T-helper 2 cell treated with Interferon-gamma antibody and Interleukin-4, amounts not matched to agents 100 ng/mL and 5 ng/mL, for 36 hours (primary cell): ENCODE data around the gene PEX5. TPM values are rescaled to one million over a fixed set of nuclear protein-coding genes. Genes with fewer than 3 reads are reported as not detected.

Experiments
- intact Hi-C: fragments of 100-400 bp; cut with micrococcal nuclease; formaldehyde crosslinking; loops from one replicate; pipeline ENCODE4 v1.15.1; 2023
- total RNA-seq: library from RNA; stranded (reverse); gene quantifications from 2 replicates; pipeline ENCODE4 v1.2.3, GENCODE V29; 2022

Gene PEX5
- 16.7 and 17.6 TPM in 2 replicates for total RNA-seq

- intact Hi-C loops, result loop anchor here (1.0 to 5.0 kb wide), 3 partner anchors 47 to 893 kb away; partner anchors contain the start of genes NECAP1 and SPSB2
These were observed at the start of gene PEX5 for GRCh38 chr12:7189398-7190267. PEX5 (plus strand) TSS chr12:7189686; CDS start chr12:7190378, 692 bp downstream.

- intact Hi-C loops, result loop anchor here (5.0 kb wide), 1 partner anchor 46 kb away; the partner anchor contains the start of gene PEX5
These were observed 48.0 kb upstream of the PEX5 start for GRCh38 chr12:7141351-7142005.

GRCh38 chr12:7142056-7142644, 47.3 kb upstream of the PEX5 start:
- intact Hi-C loops, result loop anchor here (5.0 kb wide), 1 partner anchor 45 kb away; the partner anchor contains the start of gene PEX5

- intact Hi-C loops, result loop anchor here (5.0 kb wide), 1 partner anchor 44 kb away; the partner anchor contains the start of gene PEX5
These were observed 46.5 kb upstream of the PEX5 start for GRCh38 chr12:7142809-7143465.

GRCh38 chr12:7143564-7143963, 45.9 kb upstream of the PEX5 start:
- intact Hi-C loops, result loop anchor here (5.0 kb wide), 1 partner anchor 44 kb away; the partner anchor contains the start of gene PEX5

- intact Hi-C loops, result loop anchor here (5.0 kb wide), 1 partner anchor 43 kb away; the partner anchor contains the start of gene PEX5
These were observed 44.9 kb upstream of the PEX5 start for GRCh38 chr12:7144414-7145120.

- intact Hi-C loops, result no loop called here
These were observed 43.8 kb upstream of the PEX5 start for GRCh38 chr12:7145671-7146070.

GRCh38 chr12:7146228-7146627, 43.3 kb upstream of the PEX5 start:
- intact Hi-C loops, result no loop called here

- intact Hi-C loops, result no loop called here
These were observed 42.6 kb upstream of the PEX5 start for GRCh38 chr12:7146906-7147305.

GRCh38 chr12:7150356-7150755, 39.1 kb upstream of the PEX5 start:
- intact Hi-C loops, result no loop called here

GRCh38 chr12:7150841-7151240, 38.6 kb upstream of the PEX5 start:
- intact Hi-C loops, result no loop called here

- intact Hi-C loops, result no loop called here
These were observed 38.0 kb upstream of the PEX5 start for GRCh38 chr12:7151532-7151931.

GRCh38 chr12:7152818-7153217, 36.7 kb upstream of the PEX5 start:
- intact Hi-C loops, result no loop called here

- intact Hi-C loops, result no loop called here
These were observed 35.4 kb upstream of the PEX5 start for GRCh38 chr12:7154042-7154441.

- intact Hi-C loops, result no loop called here
These were observed 34.5 kb upstream of the PEX5 start for GRCh38 chr12:7154901-7155470.

GRCh38 chr12:7155471-7156034, 33.9 kb upstream of the PEX5 start:
- intact Hi-C loops, result no loop called here

- intact Hi-C loops, result no loop called here
These were observed 33.0 kb upstream of the PEX5 start for GRCh38 chr12:7156259-7157197.

- intact Hi-C loops, result no loop called here
These were observed 32.1 kb upstream of the PEX5 start for GRCh38 chr12:7157391-7157790.
